KMS-11 (cell line): ENCODE data around the gene INO80D.

ENCODE experiments used
- H2AFZ ChIP-seq: fragments of 200-600 bp; sonication (generic); 2 replicates; pipeline ENCODE4 v1.6.1; 2016; ENCODE audit warnings: antibody characterized with exemption, mixed run types, low read depth
- H3K27ac ChIP-seq: fragments of 200-600 bp; sonication (generic); 2 replicates; pipeline ENCODE4 v1.6.1; 2016; ENCODE audit warnings: mild to moderate bottlenecking, mixed run types
- H3K27me3 ChIP-seq: fragments of 200-600 bp; sonication (generic); 2 replicates; pipeline ENCODE4 v1.6.1; 2017; ENCODE audit warnings: mild to moderate bottlenecking, low read depth, mixed run types, moderate library complexity; ENCODE audit not compliant: insufficient read depth
- H3K36me3 ChIP-seq: fragments of 200-600 bp; sonication (generic); 2 replicates; pipeline ENCODE4 v1.6.1; 2017; ENCODE audit warnings: mild to moderate bottlenecking, mixed run types; ENCODE audit not compliant: insufficient read depth
- H3K4me1 ChIP-seq: fragments of 200-600 bp; sonication (generic); 2 replicates; pipeline ENCODE4 v1.6.1; 2016; ENCODE audit warnings: mild to moderate bottlenecking, low read depth, mixed run types; ENCODE audit not compliant: poor library complexity, severe bottlenecking
- H3K4me2 ChIP-seq: fragments of 200-600 bp; sonication (generic); 2 replicates; pipeline ENCODE4 v1.7.0; 2016; ENCODE audit warnings: mild to moderate bottlenecking, mixed run types
- H3K4me3 ChIP-seq: fragments of 200-600 bp; sonication (generic); IDR thresholded peaks from 2 replicates; pipeline ENCODE4 v1.6.1; 2017; ENCODE audit warnings: low read depth, low read length, mixed read lengths; ENCODE audit not compliant: insufficient read depth
- H3K79me2 ChIP-seq: fragments of 200-600 bp; sonication (generic); 2 replicates; pipeline ENCODE4 v1.6.1; 2016; ENCODE audit warnings: low read depth, mixed run types; ENCODE audit not compliant: insufficient read depth
- H3K9ac ChIP-seq: fragments of 200-600 bp; sonication (generic); 2 replicates; pipeline ENCODE4 v1.6.1; 2016; ENCODE audit warnings: mild to moderate bottlenecking, mixed run types
- H4K20me1 ChIP-seq: fragments of 200-600 bp; sonication (generic); 2 replicates; pipeline ENCODE4 v1.6.1; 2016; ENCODE audit warnings: mild to moderate bottlenecking, mixed run types; ENCODE audit not compliant: insufficient read depth
- CTCF ChIP-seq: fragments of 200-600 bp; sonication (generic); conservative IDR thresholded peaks from 2 replicates; pipeline ENCODE4 v1.6.1; 2017; ENCODE audit warnings: low read depth, mild to moderate bottlenecking, antibody characterized with exemption, low read length, moderate library complexity, mixed read lengths

Gene INO80D

DNA sequence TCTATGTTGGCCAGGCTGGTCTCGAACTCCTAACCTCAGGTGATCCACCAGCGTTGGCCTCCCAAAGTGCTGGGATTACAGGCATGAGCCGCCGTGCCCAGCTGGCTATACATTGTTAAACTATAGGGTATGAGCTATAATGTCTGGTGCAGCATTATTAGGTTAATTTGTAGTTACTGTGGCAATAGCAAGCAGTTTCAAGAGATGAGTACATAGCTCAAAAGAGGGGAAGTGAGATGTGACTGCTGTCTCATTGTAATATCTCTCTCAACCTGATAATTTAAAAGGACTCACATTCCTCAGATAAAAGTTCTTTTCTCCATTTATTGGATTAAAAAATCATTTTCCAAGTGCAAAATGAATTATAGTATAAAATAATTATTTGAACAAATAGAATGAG lies 116.4 kb downstream of the INO80D start:
- H3K27me3 ChIP-seq = no peaks in the 10 kb centered on the region

GRCh38 chr2:205967391-205968075 lies 118.4 kb downstream of the INO80D start:
- no peak overlapping the region for H3K4me3 ChIP-seq
- no peak overlapping the region for H2AFZ ChIP-seq
- no peaks in the 10 kb centered on the region for H3K36me3 ChIP-seq
- no peaks in the 10 kb centered on the region for H3K79me2 ChIP-seq
- no peak for TF ChIP-seq CTCF
- no peak overlapping the region for H3K4me2 ChIP-seq
- no peaks in the 10 kb centered on the region for H3K27me3 ChIP-seq
- no peak overlapping the region for H3K9ac ChIP-seq
- no peak overlapping the region for H3K27ac ChIP-seq
- H4K20me1 ChIP-seq = no peaks in the 10 kb centered on the region
- no peaks in the 10 kb centered on the region for H3K4me1 ChIP-seq

More for the DNA sequence above, 116.4 kb downstream of the INO80D start:
- Histone ChIP-seq H3K4me2 (no peak overlapping the region), H3K4me3 (no peak overlapping the region), H3K79me2 (no peaks in the 10 kb centered on the region), H4K20me1 (no peaks in the 10 kb centered on the region), H2AFZ (no peak overlapping the region), H3K36me3 (no peaks in the 10 kb centered on the region), H3K27ac (no peak overlapping the region), H3K9ac (no peak overlapping the region), H3K4me1 (no peaks in the 10 kb centered on the region)
- no peak for TF ChIP-seq CTCF

DNA sequence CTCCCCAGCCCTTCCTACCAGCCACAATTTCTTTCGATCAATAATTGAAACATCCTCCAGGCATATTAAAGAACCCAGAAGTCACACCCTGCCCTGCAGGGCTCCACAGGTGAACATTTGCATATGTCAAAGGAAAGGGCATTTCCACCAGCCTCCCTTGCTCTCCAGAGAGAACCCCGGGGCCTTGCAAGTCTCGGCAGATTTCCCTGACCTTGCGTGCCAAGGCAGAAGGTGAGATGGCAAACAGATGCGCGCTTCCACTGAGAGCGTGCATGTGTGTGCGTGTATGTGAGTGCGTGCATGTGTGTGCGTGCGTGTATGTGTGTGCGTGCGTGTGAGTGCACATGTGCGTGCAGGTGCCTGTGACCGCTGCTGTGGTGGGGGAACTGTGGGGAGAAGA lies 120.3 kb downstream of the INO80D start:
- Histone ChIP-seq H2AFZ (no peak overlapping the region), H3K4me1 (no peaks in the 10 kb centered on the region), H3K4me3 (no peak overlapping the region), H3K27ac (no peak overlapping the region), H3K27me3 (no peaks in the 10 kb centered on the region), H4K20me1 (no peaks in the 10 kb centered on the region), H3K4me2 (no peak overlapping the region), H3K36me3 (no peaks in the 10 kb centered on the region), H3K9ac (no peak overlapping the region), H3K79me2 (no peaks in the 10 kb centered on the region)
- TF ChIP-seq CTCF = no peak

GRCh38 chr2:205964111-205964761 lies 121.7 kb downstream of the INO80D start:
- Histone ChIP-seq H3K36me3 (no peaks in the 10 kb centered on the region), H3K79me2 (no peaks in the 10 kb centered on the region), H3K27ac (no peak overlapping the region), H2AFZ (no peak overlapping the region), H3K27me3 (no peaks in the 10 kb centered on the region), H3K4me1 (no peaks in the 10 kb centered on the region), H3K9ac (no peak overlapping the region), H4K20me1 (no peaks in the 10 kb centered on the region), H3K4me3 (no peak overlapping the region), H3K4me2 (no peak overlapping the region)
- no peak for TF ChIP-seq CTCF
